Fibroblast of mammary gland (primary cell): ENCODE data around the gene KDM7A.

ENCODE experiments used
- DNase-seq: peaks from one replicate; pipeline ENCODE4 v3.0.0-alpha.2; 2010; ENCODE audit warnings: low read depth
- H3K4me3 ChIP-seq: 2 replicates; pipeline ENCODE4 v1.5.1; 2011; ENCODE audit warnings: low read depth, mild to moderate bottlenecking, low read length, moderate library complexity; ENCODE audit not compliant: control insufficient read depth
- TF ChIP-seq, protein P1 (sequence below): conservative IDR thresholded peaks from 2 replicates; pipeline ENCODE4 v1.5.1; 2011; ENCODE audit warnings: low read depth, low read length, inconsistent platforms; ENCODE audit not compliant: control insufficient read depth, insufficient read depth

Gene KDM7A

DNA sequence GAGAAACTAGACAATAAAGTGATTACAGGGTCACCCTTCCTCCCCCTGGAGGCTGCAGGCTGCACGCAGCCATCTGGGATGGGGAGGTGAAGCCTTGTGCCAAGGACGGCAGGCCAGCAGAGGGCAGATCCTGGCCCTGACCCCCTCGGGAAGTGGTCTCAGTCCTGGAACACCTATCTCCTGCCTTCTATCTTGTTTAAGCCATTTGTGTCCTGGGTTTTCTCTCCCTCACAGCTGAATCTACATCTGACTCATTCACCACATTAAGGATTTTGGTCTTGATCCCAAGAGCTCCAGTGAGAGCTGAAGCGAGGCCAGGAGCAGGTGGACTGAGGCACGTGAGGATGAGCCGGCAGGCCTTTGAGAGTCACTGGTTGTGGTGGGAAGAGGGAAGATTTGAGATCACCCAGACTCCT, 97.7 kb downstream of the KDM7A start:
- TF ChIP-seq, protein P1, sequence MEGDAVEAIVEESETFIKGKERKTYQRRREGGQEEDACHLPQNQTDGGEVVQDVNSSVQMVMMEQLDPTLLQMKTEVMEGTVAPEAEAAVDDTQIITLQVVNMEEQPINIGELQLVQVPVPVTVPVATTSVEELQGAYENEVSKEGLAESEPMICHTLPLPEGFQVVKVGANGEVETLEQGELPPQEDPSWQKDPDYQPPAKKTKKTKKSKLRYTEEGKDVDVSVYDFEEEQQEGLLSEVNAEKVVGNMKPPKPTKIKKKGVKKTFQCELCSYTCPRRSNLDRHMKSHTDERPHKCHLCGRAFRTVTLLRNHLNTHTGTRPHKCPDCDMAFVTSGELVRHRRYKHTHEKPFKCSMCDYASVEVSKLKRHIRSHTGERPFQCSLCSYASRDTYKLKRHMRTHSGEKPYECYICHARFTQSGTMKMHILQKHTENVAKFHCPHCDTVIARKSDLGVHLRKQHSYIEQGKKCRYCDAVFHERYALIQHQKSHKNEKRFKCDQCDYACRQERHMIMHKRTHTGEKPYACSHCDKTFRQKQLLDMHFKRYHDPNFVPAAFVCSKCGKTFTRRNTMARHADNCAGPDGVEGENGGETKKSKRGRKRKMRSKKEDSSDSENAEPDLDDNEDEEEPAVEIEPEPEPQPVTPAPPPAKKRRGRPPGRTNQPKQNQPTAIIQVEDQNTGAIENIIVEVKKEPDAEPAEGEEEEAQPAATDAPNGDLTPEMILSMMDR, result peak; percentile 17
- no peak overlapping the region for H3K4me3 ChIP-seq
- DNase-seq, result peak; percentile 94

DNA sequence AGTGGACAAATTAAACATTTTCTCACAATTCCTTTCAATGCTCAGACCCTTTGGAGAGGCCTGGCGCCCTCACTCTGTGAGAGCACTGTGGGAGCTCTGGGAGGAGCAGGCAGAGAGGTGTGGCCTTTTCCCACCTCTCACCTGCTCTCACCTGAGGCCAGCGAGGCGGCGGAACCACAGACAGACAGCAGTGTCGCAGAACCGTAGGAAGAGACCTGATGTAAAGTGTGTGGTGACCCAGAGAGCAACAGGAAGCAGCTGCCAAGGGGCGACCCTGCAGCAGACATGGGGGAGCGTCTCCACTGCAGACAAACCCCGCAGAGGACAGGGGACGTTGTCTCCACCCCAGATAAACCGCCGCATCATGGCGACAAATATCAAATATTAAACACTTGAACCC, 98.4 kb downstream of the KDM7A start:
- H3K4me3 ChIP-seq, result no peak overlapping the region
- no peak for DNase-seq
- TF ChIP-seq, protein P1, result no peak

DNA sequence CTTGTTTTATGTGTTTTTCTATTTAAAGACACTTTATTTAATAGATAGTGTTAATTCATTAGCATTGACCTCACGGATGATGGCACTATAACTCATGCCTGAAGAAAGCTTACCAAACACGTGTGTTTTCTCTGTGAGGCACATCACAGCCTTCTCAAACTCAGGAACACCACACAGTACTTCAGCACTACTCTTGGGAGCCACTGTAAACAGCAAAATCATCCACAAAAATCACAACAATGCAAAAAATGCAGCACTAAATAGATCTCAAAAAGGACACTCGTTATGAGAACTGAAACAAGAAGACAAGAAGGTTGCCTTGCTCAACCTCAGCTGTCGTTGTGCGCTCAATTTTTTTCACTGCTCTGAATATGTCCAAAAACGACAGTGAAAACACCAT, 102.0 kb downstream of the KDM7A start:
- DNase-seq, result no peak
- TF ChIP-seq, protein P1, result no peak
- H3K4me3 ChIP-seq, result no peak overlapping the region

DNA sequence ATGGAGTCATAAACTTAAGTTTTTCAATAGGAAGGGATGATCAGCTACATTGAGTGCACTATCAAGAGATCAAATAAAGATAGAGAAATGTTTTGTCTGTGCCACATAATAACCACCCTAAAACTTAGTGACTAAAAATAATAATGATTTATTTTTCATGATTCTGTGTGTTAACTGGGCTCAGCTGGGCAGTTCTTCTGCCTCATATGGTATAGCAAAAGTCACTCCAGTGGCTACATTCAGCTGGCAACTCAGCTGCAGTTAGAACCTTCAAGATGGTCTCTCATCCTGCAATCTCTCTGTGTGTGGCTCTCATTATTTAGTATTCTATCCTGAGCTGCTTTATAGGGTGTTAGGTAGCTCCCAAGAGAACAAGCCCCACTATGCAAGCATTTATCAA, 106.2 kb downstream of the KDM7A start:
- DNase-seq, result no peak
- H3K4me3 ChIP-seq, result no peak overlapping the region
- TF ChIP-seq, protein P1, result no peak

DNA sequence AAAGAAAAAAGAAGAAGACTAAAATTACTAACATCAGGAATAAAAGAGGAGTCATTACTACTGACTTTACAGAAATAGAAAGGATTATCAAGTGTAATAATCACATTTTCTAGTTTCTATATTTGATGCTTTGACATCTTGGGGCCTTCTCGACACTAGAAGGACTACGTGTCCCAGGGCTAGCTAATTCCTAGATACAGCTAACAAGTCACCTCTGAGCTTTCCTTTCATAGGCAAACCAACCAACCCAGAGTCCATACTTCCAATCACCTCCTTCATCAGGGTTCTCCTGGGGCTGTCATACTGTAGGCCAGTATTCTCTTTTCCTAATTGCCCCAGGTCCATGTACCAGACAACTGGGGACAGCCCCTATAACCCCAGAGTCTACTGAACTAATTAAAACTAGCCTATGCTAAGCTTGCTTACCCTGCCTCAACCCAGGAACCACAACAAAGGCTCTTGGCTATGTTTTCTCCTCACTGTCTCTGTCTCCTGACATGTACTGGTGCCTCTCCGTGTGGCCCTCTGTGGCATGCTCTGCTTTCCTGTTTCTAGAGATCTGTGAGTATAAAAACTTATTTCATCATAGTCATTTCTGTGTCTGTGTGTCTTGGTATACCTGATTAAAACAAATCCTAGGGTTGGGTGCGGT, 107.4 kb downstream of the KDM7A start:
- no peak overlapping the region for H3K4me3 ChIP-seq
- DNase-seq, result no peak
- TF ChIP-seq, protein P1, result no peak

DNA sequence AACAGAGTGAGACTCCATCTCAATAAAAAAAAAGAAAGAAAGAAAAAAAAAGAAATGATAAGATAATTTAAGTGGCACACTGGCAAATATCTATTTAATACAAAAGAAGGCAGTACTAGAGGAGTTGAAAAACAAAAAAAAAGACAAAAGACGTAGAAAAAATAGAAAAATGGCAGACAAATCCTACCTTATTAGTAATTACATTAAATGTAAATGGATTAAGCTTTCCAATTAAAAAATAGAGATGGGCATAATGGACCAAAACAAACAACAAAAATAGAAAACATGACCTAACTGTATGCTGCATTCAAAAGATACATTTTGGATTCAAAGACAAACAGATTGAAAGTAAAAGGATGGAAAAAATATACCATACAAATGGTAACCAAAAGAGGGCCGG, 108.8 kb downstream of the KDM7A start:
- no peak overlapping the region for H3K4me3 ChIP-seq
- TF ChIP-seq, protein P1, result no peak
- no peak for DNase-seq

DNA sequence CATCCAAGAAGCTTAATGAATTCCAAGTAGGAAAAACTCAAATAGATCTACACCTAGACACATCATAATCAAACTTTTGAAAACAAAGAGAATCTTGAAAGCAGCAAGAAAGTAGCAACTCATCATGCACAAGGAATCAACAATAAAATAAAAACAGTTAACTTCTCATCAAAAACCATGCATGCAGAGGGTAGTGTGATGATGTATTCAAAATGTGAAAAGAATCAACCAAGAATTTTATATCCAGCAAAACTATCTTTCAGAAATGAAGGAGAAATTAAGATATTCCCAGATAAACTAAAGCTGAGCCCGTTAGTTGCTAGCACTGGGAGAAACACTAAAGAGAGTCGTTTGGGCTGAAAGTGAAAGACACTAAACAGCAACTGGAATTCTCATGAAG, 109.7 kb downstream of the KDM7A start:
- no peak for DNase-seq
- H3K4me3 ChIP-seq, result no peak overlapping the region
- TF ChIP-seq, protein P1, result no peak
